ENCODE measurements around the gene GCM1. TPM values are rescaled to one million over a fixed set of nuclear protein-coding genes. Genes with fewer than 3 reads are reported as not detected.

Gene GCM1
- total and polyA plus RNA-seq, 9 of the 15 experiments (the other 6 are each of a cell fraction or from before 2014, with no cell fraction given) = not detected

- no TSS peak for BruUV-seq (replicated peaks)
- Histone ChIP-seq H4K20me1 (replicated peaks; ENCODE audit: control insufficient read depth, insufficient read depth, low read length) (no peaks in the 10 kb centered on the region), H3K9me3 (replicated peaks; ENCODE audit: control insufficient read depth, insufficient read depth, low read depth, low read length) (no peaks in the 10 kb centered on the region; the same call in 1 of the 2 replicates), H3K79me2 (ENCODE audit: control insufficient read depth, insufficient read depth, low read length) (no peaks in the 10 kb centered on the region), H3K36me3 (ENCODE audit: control insufficient read depth, insufficient read depth, low read length) (peaks cover 59% of the 10 kb centered on the region), H3K4me3 (no peak overlapping the region), H3K9me1 (ENCODE audit: control insufficient read depth, insufficient read depth, low read length) (no peaks in the 10 kb centered on the region), H3K27ac (ENCODE audit: extremely low read depth, low read depth, low read length) (no peak overlapping the region), H3K4me2 (ENCODE audit: insufficient read depth, low read length) (no peak overlapping the region), H3K4me1 (replicated peaks in 1 of 2; ENCODE audit: control insufficient read depth in 2 of 2, insufficient read depth in 2 of 2, low read length in 2 of 2) (no peaks in the 10 kb centered on the region), H3K27me3 (ENCODE audit: control insufficient read depth in 2 of 2, insufficient read depth in 2 of 2, low read length in 2 of 2) (no peaks in the 10 kb centered on the region), H2AFZ (ENCODE audit: low read depth, low read length) (no peak overlapping the region), H3K9ac (ENCODE audit: insufficient read depth in 1 of 2, low read depth in 2 of 2, low read length in 2 of 2) (no peak overlapping the region)
- intact Hi-C loops (cut with micrococcal nuclease) (no loop called here), in situ Hi-C loops (cut with MboI) (no loop called here)
- TF ChIP-seq ZNF140 (CRISPR knock-in tag; IDR thresholded peaks at IDR 0.05) (no peak), TAL1 (IDR thresholded peaks at IDR 0.05) (no peak), ZNF76 (CRISPR knock-in tag; IDR thresholded peaks at IDR 0.05; ENCODE audit: borderline replicate concordance) (no peak)
- WGBS (ENCODE audit: insufficient coverage, low coverage, missing lambda C conversion rate) = 100% methylated on average over 2 of the region's 2 CpGs
- ChIA-PET CTCF (ENCODE audit: low intra/inter-chr PET ratio) (no interaction called here), POLR2A (no interaction called here)
- ATAC-seq = no peak
- DNase-seq (ENCODE audit: extremely low read depth in 1 of 4, low spot score in 3 of 4) = no peak
- FAIRE-seq = no peak
Measured at GRCh38 chr6:53101006-53101405, 47.6 kb downstream of the GCM1 start.

DNA sequence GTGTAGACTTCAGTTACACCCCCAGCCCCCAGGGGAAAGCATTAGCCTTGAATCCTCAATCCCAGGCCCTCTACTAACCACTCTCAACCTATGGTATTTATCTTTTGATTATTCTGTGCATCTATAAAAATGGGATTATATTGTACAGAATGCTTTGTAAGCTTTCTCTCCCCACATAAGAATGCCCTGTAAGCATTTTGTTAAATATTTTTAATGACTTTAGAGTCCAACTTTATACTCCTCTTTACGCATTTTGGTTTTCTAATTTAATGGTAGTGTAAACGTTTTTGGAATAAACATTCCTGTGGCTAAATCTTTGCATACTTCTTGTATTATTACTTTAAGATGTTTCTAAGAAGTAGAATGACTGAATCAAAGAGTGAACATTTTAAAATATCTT lies 48.1 kb downstream of the GCM1 start:
- Histone ChIP-seq H3K27ac (ENCODE audit: extremely low read depth, low read depth, low read length) (no peak overlapping the region), H4K20me1 (replicated peaks; ENCODE audit: control insufficient read depth, insufficient read depth, low read length) (no peaks in the 10 kb centered on the region), H3K79me2 (ENCODE audit: control insufficient read depth, insufficient read depth, low read length) (no peaks in the 10 kb centered on the region), H2AFZ (ENCODE audit: low read depth, low read length) (no peak overlapping the region), H3K9me1 (ENCODE audit: control insufficient read depth, insufficient read depth, low read length) (no peaks in the 10 kb centered on the region), H3K4me1 (replicated peaks in 1 of 2; ENCODE audit: control insufficient read depth in 2 of 2, insufficient read depth in 2 of 2, low read length in 2 of 2) (no peaks in the 10 kb centered on the region), H3K36me3 (ENCODE audit: control insufficient read depth, insufficient read depth, low read length) (peaks cover 64% of the 10 kb centered on the region), H3K9me3 (replicated peaks; ENCODE audit: control insufficient read depth, insufficient read depth, low read depth, low read length) (no peaks in the 10 kb centered on the region; the same call in 1 of the 2 replicates), H3K4me2 (ENCODE audit: insufficient read depth, low read length) (no peak overlapping the region), H3K27me3 (ENCODE audit: control insufficient read depth in 2 of 2, insufficient read depth in 2 of 2, low read length in 2 of 2) (no peaks in the 10 kb centered on the region), H3K4me3 (no peak overlapping the region), H3K9ac (ENCODE audit: insufficient read depth in 1 of 2, low read depth in 2 of 2, low read length in 2 of 2) (no peak overlapping the region)
- BruUV-seq (replicated peaks) = no TSS peak
- in situ Hi-C loops (cut with MboI) = no loop called here
- TF ChIP-seq MAFK (IDR thresholded peaks at IDR 0.05; ENCODE audit: low read length) = 0 out of 2 replicates have a peak, but pooled peaks have one; percentile 8
- peak; percentile 22; the same call in 1 of the 2 replicates for TF ChIP-seq ZNF316 (IDR thresholded peaks at IDR 0.05)
- no peak for TF ChIP-seq KDM4B (IDR thresholded peaks at IDR 0.05; ENCODE audit: borderline replicate concordance in 2 of 2, low read depth in 1 of 2)
- 2% methylated on average over 2 of the region's 2 CpGs for WGBS (ENCODE audit: insufficient coverage, low coverage, missing lambda C conversion rate)
- no peak for ATAC-seq
- POLR2A ChIA-PET = no interaction called here
- FAIRE-seq = no peak
- CTCF ChIA-PET (ENCODE audit: low intra/inter-chr PET ratio) = no interaction called here
- no peak for DNase-seq (ENCODE audit: extremely low read depth in 1 of 4, low spot score in 3 of 4)
- intact Hi-C loops (cut with micrococcal nuclease) = no loop called here
